Measurements from ENCODE around the gene MYL3.

- no peak for TF ChIP-seq POLR2A (IDR thresholded peaks at IDR 0.05)
- TF ChIP-seq CTCF (IDR thresholded peaks at IDR 0.05) = no peak
- no peak for TF ChIP-seq POLR2AphosphoS5 (IDR thresholded peaks at IDR 0.05)
- TF ChIP-seq EP300 (IDR thresholded peaks at IDR 0.05) = no peak
These were observed 22.8 kb downstream of the MYL3 start for GRCh38 chr3:46840491-46840890.
